ENCODE data around the gene EIPR1.

DNA sequence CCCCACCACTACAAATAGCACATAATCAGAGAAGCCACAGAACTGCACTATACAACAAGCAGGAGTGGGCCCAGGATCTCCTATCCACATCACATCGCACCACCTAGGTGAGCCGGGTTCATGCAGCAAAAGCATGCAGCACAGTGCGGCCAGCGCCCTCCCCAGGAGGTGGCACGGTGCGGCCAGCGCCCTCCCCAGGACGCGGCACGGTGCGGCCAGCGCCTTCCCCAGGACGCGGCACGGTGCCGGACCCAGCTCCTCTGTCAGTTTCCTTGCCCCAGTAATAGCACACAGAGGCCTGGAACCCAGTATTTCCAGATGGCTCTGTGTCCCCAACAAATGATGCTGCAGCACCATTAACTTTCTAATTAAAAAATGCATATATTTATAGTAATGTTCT, 114.1 kb downstream of the EIPR1 start:
- TF ChIP-seq POLR2AphosphoS5 (IDR thresholded peaks at IDR 0.05) (no peak), CTCF (IDR thresholded peaks at IDR 0.05) (no peak), POLR2A (IDR thresholded peaks at IDR 0.05; ENCODE audit: low read depth) (no peak), EP300 (IDR thresholded peaks at IDR 0.05) (no peak)

Measured in esophagus muscularis mucosa (tissue), 4 donors.